ENCODE data around the gene BEAN1.

BEAN1 gene

GRCh38 chr16:66427036-66427860, at the start of gene BEAN1:
BEAN1 (plus strand) TSS chr16:66427295; CDS start chr16:66437677, 10,382 bp downstream.
- DNase-seq: no peak

- DNase-seq: no peak
Observed at GRCh38 chr16:66377324-66377723, 49.8 kb upstream of the BEAN1 start.

DNA sequence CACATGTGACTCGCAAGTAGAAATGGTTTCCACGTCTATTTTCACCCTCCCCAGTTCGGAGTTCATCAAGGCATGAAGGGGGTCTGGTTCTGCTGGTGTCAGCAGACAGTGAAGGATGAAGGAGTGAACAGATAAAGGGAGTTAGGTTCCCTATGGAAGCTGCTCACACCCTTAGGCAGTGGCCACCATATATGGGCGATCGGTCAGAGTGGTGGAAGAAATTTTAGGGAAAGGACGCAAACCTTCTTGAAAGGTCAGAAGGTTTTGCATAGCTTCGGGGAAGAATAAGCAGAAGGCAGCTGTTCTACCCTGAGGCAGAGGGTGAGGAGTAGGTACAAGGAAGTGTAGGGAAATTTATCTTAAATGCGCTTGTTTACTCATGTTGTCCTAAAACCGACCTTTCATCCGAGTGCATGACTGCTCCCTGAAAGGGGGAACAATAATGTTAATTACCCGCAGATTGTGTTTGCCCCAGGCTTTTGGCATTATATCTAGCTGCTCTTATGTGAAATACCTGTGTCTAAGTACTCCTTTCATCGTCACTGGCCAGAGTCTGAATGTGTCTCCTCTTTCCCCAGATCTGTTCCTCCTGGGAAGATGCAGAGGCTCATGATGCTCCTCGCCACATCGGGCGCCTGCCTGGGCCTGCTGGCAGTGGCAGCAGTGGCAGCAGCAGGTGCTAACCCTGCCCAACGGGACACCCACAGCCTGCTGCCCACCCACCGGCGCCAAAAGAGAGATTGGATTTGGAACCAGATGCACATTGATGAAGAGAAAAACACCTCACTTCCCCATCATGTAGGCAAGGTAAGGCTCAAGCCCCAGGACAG, 48.1 kb upstream of the BEAN1 start:
- peak; percentile 7 for DNase-seq

- no peak for DNase-seq
Observed at GRCh38 chr16:66379571-66379941, 47.5 kb upstream of the BEAN1 start.

DNA sequence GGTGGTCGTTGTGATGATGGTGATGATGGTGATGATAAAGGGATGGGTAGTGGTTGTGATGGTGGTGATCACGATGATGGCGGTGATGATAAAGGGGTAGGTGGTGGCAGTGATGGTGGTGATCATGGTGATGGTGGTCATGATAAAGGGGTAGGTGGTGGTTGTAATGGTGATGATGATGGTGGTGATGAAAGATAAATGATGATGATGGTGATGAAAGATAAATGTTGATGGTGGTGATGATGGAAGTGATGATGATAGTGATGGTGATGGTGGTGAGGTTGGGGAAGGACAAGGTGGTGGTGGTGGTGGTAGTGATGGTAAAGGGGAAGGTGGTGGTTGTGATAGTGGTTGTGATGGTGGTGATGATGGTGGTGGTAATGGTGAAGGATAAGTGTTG, 46.7 kb upstream of the BEAN1 start:
- DNase-seq: no peak

DNA sequence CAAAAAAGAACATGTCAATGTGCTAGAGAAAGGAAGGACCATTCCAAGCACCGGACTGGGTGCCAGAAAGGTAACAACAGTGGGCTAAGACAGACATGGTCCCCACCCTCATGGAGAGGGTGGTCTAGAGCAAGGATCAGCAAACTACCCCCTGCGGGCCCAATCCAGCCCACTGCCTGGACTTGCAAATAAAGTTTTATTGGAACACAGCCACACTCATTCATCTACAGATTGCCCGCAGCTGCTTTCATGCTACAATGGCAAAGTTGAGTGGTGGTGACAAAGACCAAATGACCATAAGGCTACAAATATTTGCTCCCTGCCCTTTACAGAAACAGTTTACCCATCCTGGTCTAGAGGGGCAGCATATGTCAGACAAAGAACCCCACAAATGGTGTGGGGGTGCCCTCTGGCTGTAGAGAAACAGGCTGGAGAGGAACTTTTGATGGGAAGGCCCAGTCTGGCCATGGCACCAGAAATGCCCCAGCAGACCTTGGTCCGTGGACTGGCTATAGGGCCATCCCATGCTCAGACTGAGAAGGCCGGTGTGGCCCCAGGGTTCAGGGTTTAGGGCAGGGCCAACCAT, 45.4 kb upstream of the BEAN1 start:
- DNase-seq: no peak

- no peak for DNase-seq
Observed at GRCh38 chr16:66382171-66382965, 44.7 kb upstream of the BEAN1 start.

GRCh38 chr16:66382966-66383299, 44.2 kb upstream of the BEAN1 start:
- no peak for DNase-seq

DNA sequence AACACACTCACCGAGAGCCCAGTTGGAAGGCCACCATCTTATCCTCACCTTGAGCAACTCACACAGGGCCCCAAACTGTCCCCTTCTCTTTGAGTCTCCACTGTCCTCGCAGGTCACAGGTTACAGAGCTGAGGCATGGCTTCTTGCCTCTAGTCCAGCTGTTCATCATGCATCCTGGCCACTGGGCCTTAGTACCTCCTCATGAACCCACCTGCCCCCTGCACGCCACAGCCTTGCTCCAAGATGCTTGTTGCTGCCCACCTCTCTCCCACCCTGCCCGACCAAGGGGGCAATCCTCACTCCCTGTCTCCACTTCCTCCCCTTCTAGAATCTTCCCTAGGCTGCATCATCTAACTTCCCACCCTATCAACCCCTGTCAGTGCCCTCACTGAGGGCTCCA, 43.5 kb upstream of the BEAN1 start:
- no peak for DNase-seq

- DNase-seq: no peak
Observed at GRCh38 chr16:66385415-66385814, 41.7 kb upstream of the BEAN1 start.

GRCh38 chr16:66386629-66387622, 40.2 kb upstream of the BEAN1 start:
- DNase-seq: no peak

- DNase-seq: no peak
Observed at GRCh38 chr16:66387817-66388332, 39.2 kb upstream of the BEAN1 start.

DNA sequence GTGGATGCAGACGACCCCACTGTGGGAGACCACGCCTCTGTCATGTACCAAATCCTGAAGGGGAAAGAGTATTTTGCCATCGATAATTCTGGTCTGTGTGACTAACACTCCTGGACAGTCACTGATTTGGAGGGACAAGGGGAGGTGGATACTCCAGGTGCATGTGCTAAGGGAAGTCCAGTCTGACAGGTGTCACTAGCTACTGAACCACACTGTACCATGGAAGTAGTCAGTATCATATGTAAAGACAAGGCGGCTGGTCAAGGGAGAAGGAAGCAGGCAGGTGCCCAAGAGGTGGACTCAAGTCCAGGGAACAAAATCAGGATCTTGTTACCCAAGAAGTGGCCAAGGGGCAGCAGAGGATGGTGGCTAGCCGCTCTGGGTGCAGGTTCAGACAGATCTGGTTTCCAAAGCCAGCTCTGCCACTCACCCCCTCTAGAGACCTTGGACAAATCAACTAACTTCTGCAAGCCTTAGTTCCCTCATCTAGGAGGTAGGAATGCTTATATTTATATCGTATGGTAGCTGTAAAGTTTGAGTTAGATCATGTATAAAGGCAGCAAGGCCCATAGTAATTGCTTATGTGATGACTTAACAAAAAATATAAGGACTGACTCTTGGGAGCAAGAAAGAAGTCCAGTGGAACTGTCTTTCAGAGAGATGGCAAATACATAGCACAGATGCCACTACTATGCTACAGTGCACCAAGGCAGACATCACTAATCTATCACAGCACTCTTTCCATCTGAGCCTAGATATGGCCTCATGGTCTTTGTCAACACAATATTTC, 38.5 kb upstream of the BEAN1 start:
- DNase-seq: no peak

- no peak for DNase-seq
Observed at GRCh38 chr16:66389256-66390176, 37.6 kb upstream of the BEAN1 start.

DNA sequence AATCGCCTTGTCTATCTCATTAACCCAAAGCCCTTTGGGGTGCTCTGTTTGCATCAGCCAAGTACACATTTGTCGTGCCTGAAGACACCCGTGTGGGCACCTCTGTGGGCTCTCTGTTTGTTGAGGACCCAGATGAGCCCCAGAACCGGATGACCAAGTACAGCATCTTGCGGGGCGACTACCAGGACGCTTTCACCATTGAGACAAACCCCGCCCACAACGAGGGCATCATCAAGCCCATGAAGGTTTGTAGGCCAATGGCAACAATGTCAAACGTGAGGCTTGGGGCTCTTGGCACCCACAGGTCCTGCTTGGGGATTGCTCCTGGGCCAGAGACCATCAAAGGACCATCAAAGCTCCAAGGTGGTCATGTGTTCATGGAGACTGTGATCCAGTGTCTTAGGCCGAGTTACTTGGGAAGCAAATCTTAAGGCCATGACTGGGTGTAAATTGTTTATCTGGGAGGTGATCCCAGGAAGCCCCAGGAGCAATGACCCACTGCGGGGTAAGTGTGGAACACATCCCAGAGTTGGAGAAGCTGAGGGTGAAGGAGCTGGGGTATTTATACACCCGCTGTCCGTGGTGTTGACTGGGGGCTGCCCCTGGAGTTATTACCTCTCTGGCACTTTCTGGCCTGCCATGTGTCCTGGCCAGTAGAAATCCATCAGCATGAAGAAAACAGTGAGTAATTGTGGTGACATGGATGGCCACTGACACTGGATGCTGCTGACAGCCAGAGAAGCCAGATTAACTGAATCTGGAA, 36.6 kb upstream of the BEAN1 start:
- DNase-seq: no peak

DNA sequence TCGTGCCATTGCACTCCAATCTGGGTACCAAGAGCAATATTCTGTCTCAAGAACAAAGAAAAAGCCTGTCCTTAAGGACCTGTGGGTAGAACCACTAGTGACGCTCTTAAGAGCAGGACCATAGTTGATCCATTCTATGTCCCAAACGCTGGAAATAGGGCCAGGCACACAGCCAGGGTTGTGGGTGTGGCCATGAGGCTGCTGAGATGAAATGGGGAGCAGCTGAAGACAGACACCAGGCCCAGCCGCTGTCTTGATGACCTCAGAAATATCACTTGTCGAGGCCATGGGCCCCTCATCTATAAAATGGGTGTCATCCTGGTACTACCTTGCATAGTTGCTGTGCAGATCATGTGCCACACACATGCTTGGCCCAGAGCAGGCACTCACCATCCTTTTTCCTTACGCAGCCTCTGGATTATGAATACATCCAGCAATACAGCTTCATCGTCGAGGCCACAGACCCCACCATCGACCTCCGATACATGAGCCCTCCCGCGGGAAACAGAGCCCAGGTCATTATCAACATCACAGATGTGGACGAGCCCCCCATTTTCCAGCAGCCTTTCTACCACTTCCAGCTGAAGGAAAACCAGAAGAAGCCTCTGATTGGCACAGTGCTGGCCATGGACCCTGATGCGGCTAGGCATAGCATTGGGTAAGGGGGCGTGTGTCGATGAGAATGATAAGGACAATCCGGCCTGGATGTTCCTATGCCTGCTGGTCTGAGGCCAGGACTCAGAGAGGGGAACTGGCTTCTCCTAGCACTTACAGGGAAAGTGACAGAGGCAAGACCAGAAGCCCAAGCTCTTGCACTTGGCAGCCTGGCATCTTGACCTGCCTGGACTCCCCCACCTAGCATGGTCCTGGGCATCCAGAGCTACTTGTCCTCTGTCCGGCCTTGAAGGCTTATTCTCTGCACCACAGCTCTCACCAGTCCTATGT, 35.1 kb upstream of the BEAN1 start:
- no peak for DNase-seq

GRCh38 chr16:66395806-66396555, 31.1 kb upstream of the BEAN1 start:
- no peak for DNase-seq

Data from NCI-H1436 (cell line).